HG03280 (cell line): ENCODE measurements around the gene CHIA.

Experiments
- ATAC-seq: cut with Tn5 transposase; IDR thresholded peaks from one replicate; pipeline ENCODE4 v1.9.1; 2021; ENCODE audit warnings: mild to moderate bottlenecking, moderate library complexity; ENCODE audit not compliant: unreplicated experiment

Gene CHIA

DNA sequence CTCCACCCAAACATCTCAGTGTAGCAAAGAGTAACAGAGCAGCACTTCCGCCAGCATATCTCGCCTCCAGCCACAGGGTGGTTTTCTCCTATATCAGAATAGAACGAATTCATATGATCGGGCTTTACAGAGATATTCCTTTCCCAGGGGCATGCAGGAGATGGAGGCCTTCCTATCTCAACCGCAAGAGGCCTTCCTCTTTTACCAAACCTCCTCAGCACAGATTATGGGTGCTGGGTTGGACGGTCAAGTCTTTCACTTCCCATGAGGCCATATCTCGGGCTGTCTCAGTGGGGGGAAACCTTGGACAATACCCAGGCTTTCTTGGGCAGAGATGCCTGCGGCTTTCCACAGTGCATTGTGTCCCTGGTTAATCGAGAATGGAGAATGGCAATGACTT lies 71.1 kb downstream of the CHIA start:
- no peak for ATAC-seq

DNA sequence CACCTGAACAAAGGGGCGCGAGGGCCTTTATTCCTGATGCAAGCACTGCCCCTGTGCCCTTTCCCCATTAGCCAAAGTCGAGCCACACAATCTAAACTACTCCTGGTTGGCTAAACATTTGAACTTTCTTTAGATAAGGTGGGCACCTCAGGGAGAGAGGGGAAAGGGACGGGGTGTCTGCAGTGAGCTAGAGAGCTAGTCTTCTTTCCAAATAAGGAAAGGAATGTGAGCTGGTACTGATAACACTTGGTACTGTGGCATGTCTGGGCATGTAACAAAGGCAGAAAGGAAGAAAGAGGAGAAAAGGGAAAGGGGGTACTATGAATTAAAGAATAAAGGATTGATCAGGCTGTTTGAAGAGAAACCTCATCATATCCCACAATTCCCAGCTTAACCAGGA lies 74.0 kb downstream of the CHIA start:
- ATAC-seq, result no peak

DNA sequence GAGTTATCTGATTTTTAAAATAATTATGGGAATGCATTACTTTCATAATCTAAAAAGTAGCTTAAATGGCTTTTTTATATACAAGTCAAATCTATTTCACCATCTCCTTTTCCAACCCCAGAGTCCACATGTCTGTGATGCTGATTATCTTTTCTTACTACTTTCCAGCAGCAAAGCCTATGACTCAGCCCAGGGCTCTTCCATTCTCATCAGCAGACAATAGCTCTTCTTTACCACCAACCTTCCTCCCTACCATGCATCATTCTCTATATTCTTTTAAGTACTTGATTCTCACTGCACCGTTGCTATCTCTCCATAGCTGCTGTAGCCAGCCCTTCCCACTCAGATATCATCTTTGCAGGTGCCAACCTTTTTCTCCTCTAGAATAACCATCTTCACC lies 75.6 kb downstream of the CHIA start:
- ATAC-seq, result no peak

DNA sequence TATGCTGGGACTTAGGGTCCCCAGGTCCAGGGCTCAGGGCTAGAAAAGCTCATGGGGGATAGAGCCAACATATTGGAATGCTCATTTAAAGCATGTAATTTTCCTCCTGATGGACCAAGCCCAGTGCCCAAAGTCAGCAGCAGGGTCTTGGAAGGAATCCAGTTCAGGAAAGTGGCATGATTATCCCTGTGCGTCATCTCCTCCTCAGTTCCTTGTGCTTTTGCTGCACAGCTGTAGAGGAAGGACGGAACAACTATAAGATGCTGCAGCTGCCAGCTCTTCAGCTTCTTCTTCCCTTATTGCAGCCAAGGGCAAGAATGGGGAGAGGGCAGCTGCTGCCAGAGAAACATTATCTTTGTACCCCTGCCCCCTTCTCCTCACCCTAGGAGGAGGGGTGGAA lies 78.5 kb downstream of the CHIA start:
- ATAC-seq, result no peak

DNA sequence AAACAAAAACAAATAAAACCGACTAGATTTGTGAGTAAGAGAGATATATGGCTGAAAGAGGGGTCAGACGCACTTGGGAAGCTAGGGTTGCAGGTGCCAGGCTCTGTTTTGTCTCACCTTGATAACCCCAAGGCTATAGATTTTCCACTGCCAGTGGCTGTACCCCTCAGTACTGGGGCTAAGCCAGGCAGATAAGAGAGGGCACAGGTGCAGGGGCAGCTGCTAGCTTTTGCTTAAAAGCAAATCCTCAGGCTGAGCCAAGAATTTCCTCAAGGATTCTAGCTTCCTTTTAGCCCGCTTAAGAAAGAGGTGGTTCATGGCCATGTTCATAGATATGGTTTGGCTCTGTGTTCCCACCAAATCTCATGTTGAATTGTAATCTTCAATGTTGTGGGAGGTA lies 79.0 kb downstream of the CHIA start:
- ATAC-seq, result no peak
